Activated CD4-positive, alpha-beta T cell treated with anti-CD3 and anti-CD28 coated beads, Interleukin-2, amount 10 ng/mL, durations not matched to agents 24 days and 14 days (primary cell): ENCODE results near the gene CGB3. TPM values are rescaled to one million over a fixed set of nuclear protein-coding genes. Genes with fewer than 3 reads are reported as not detected.

Experiments used
- DNase-seq: peaks from one replicate; pipeline ENCODE4 v3.0.0; 2022
- H3K27ac Mint-ChIP-seq: one replicate; pipeline ENCODE4 v1.8.0; 2022; ENCODE audit warnings: mild to moderate bottlenecking, mixed read lengths
- H3K27me3 Mint-ChIP-seq: one replicate; pipeline ENCODE4 v1.8.0; 2022; ENCODE audit warnings: mixed read lengths
- H3K36me3 Mint-ChIP-seq: one replicate; pipeline ENCODE4 v1.8.0; 2022; ENCODE audit warnings: low read depth, mild to moderate bottlenecking, mixed read lengths
- H3K4me1 Mint-ChIP-seq: one replicate; pipeline ENCODE4 v1.8.0; 2021; ENCODE audit warnings: mixed read lengths
- H3K4me3 Mint-ChIP-seq: one replicate; pipeline ENCODE4 v1.8.0; 2022; ENCODE audit warnings: mild to moderate bottlenecking, moderate library complexity, mixed read lengths
- H3K9me3 Mint-ChIP-seq: one replicate; pipeline ENCODE4 v1.8.0; 2021; ENCODE audit warnings: mixed read lengths
- intact Hi-C: fragments of 100-400 bp; cut with micrococcal nuclease; formaldehyde crosslinking; loops from one replicate; pipeline ENCODE4 v1.15.1; 2023
- total RNA-seq: library from RNA; stranded (reverse); gene quantifications from 2 replicates; pipeline ENCODE4 v1.2.3, GENCODE V29; 2022

Gene CGB3
- total RNA-seq, 1 donor from 2014 or later = not detected

DNA sequence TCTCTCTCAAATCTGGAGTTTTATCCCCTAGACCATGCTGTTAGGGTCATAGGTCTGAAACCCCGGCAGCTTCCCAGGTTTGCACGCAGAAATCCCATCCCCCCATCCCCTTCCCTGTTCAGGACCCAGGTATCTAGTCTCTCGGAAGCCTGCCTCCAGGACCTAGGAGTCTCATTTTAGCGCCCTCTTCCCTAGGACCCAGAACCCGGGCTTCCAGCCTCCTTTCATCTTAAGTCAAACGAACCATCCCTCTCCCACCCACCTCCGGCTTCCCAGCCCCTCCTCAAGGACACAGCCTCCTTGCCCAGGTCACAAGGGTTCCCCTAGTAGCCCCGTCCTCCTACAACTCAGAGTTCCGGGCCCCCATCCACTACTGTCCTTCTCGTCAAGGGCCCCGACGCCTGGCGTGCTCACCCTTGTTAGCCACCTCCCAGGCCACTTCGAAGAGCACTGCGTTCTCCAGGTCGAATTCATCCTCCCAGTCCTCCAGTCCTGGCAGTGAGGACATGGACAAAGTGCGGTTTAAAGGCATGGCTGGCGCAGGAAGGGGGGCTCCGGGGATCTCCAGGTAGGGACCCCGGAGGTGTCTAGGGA lies 31.5 kb downstream of the CGB3 start:
- intact Hi-C loops = loop anchor here (1.0 to 5.0 kb wide), 7 partner anchors 14 to 355 kb away; partner anchors contain the start of genes BAX, C19orf73, DBP and FTL
- peak overlapping the region; percentile 92 for H3K4me3 Mint-ChIP-seq
- peaks cover 37% of the 10 kb centered on the region for H3K4me1 Mint-ChIP-seq
- H3K27ac Mint-ChIP-seq = peak overlapping the region; percentile 91
- peaks cover 32% of the 10 kb centered on the region for H3K36me3 Mint-ChIP-seq
- H3K27me3 Mint-ChIP-seq = no peaks in the 10 kb centered on the region
- H3K9me3 Mint-ChIP-seq = no peaks in the 10 kb centered on the region
- no peak for DNase-seq

- peak; percentile 66 for DNase-seq
- H3K27ac Mint-ChIP-seq = peak overlapping the region; percentile 91
- peak overlapping the region; percentile 92 for H3K4me3 Mint-ChIP-seq
- intact Hi-C loops = loop anchor here (2.0 to 5.0 kb wide), 4 partner anchors 13 to 355 kb away; partner anchors contain the start of genes BAX, C19orf73, DBP and PPFIA3
- no peaks in the 10 kb centered on the region for H3K27me3 Mint-ChIP-seq
- peaks cover 35% of the 10 kb centered on the region for H3K36me3 Mint-ChIP-seq
- peaks cover 38% of the 10 kb centered on the region for H3K4me1 Mint-ChIP-seq
- no peaks in the 10 kb centered on the region for H3K9me3 Mint-ChIP-seq
These were observed 32.1 kb downstream of the CGB3 start for GRCh38 chr19:48991873-48992580.

DNA sequence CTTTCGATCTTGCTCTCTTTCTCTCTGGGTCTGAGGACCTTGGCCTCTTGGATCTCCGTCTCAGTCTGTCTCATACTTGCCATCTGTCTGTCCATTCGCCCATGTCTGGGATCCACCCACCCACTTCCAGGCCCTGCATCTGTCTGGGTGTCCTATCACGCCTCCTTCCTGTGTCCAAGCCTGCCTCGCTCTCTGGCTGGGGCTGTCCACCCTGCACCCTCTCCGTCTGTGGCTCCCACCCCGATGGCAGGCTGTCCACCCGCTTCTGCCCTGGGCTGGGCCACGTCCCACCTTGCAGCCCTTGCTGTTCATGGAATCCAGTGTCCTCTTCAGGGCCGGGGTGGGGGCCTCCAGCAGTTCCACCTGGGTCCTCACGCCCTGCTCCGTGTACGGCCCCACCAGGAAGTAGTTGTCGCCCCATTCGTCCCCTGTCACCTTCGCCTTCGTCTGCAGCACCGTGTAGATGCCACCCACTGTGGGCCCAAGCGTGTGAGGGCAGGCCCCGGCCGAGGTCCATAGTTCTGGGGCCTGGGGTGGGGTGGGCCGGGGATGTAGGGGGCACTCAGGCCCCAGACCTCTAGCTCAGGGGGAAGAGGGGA lies 33.0 kb downstream of the CGB3 start:
- intact Hi-C loops = loop anchor here (5.0 kb wide), 1 partner anchor 354 kb away; the partner anchor contains the start of gene DBP
- Mint-ChIP-seq H3K4me1 (peaks cover 35% of the 10 kb centered on the region), H3K27me3 (no peaks in the 10 kb centered on the region), H3K4me3 (peak overlapping the region; percentile 28), H3K36me3 (peaks cover 33% of the 10 kb centered on the region), H3K9me3 (no peaks in the 10 kb centered on the region), H3K27ac (no peak overlapping the region)
- DNase-seq = no peak

DNA sequence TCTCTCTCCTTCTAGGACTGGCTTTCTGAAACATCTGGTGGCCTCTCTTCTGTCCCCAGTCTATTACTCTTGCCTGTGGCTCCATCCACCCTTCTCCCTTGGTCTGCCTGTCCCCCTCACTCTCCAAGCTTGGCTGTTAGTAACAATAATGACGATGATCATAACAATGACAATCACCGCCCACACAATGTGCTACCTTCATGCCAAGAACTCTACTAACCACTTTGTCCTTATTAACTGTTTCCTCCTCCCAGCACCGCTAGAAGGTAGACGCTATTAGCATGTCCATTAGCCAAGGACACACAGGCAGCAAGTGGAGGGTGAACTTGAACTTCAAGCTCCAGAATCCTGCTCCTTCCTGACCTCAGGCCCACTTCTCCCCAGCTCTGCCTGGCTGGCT lies 33.7 kb downstream of the CGB3 start:
- Mint-ChIP-seq H3K36me3 (peaks cover 37% of the 10 kb centered on the region), H3K27ac (peak overlapping the region; percentile 48), H3K9me3 (no peaks in the 10 kb centered on the region), H3K27me3 (no peaks in the 10 kb centered on the region), H3K4me1 (peaks cover 35% of the 10 kb centered on the region), H3K4me3 (no peak overlapping the region)
- intact Hi-C loops = loop anchor here (5.0 kb wide), 1 partner anchor 353 kb away; the partner anchor contains the start of gene DBP
- DNase-seq = no peak

DNA sequence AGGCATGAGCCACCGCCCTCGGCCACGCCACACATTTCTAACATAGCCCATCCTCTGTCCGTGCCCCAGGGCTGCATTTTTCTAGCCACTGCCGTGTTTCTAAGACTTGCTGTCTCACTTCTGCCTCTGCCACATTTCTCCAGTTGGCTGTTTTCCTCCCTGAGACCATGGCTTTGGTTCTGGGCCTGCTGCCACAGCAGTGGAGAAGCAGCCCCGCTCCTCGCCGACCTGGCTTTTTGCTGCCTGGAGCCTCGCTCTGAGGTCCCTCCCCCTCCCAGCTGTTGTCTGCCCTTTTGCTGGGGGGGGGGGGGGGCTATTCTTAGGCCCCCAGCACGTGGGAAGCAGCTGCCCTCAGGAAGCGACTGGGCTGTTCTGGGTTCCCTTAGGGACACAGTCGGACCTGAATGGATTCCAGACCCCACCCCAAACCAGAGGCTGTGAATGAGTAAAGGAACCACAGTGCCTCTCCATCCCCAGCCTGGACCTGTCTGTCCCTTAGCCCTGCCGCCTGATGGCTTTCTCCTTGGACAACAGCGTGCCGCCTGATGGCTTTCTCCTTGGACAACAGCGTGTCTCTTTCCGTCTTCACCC lies 34.3 kb downstream of the CGB3 start:
- Mint-ChIP-seq H3K27ac (peak overlapping the region; percentile 48), H3K4me3 (no peak overlapping the region), H3K27me3 (no peaks in the 10 kb centered on the region), H3K9me3 (no peaks in the 10 kb centered on the region), H3K36me3 (peaks cover 37% of the 10 kb centered on the region), H3K4me1 (peaks cover 29% of the 10 kb centered on the region)
- intact Hi-C loops = loop anchor here (5.0 kb wide), 1 partner anchor 352 kb away; the partner anchor contains the start of gene DBP
- DNase-seq = no peak

DNA sequence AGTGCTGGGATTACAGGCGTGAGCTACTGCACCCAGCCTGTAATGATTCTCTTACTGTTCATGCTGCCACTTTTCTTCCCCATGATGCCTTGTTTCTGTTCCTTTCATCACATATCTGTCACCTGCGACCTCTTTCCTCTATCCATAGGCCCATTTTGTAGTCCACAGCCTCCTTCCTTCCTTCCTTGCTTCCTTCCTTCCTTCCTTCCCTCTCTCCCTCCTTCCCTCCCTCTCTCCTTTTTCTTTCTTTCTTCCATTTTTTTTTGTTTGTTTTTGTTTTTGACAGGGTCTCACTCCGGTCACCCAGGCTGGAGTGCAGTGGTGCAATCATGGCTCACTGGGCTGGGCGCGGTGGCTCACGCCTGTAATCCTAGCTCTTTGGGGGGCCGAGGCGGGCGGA lies 35.3 kb downstream of the CGB3 start:
- no peaks in the 10 kb centered on the region for H3K27me3 Mint-ChIP-seq
- peak overlapping the region; percentile 64 for H3K27ac Mint-ChIP-seq
- peaks cover 23% of the 10 kb centered on the region for H3K4me1 Mint-ChIP-seq
- H3K4me3 Mint-ChIP-seq = no peak overlapping the region
- peaks cover 35% of the 10 kb centered on the region for H3K36me3 Mint-ChIP-seq
- intact Hi-C loops = no loop called here
- DNase-seq = no peak
- H3K9me3 Mint-ChIP-seq = no peaks in the 10 kb centered on the region

GRCh38 chr19:48988286-48988685 lies 35.8 kb downstream of the CGB3 start:
- no peaks in the 10 kb centered on the region for H3K27me3 Mint-ChIP-seq
- intact Hi-C loops = no loop called here
- no peaks in the 10 kb centered on the region for H3K9me3 Mint-ChIP-seq
- peaks cover 21% of the 10 kb centered on the region for H3K4me1 Mint-ChIP-seq
- no peak overlapping the region for H3K4me3 Mint-ChIP-seq
- peak overlapping the region; percentile 50 for H3K27ac Mint-ChIP-seq
- H3K36me3 Mint-ChIP-seq = peaks cover 36% of the 10 kb centered on the region
- DNase-seq = no peak

DNA sequence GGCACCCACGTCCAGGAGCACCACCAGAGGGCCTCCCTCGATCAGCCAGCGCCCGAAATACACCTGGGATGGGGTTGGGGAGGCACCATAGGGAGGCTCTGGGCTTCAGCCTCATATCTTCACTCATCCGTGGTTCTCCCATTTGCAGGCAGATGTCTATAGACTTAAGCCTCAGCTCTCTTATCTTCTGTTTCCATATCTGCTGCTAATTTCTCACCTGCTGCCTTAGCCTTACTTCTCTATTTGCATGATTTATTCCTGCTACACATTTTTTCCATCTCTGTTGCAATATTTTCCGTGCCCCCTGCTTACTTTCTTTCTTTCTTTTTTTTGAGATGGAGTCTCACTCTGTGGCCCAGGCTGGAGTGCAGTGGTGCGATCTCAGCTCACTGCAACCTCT lies 36.8 kb downstream of the CGB3 start:
- Mint-ChIP-seq H3K27ac (peak overlapping the region; percentile 50), H3K4me3 (no peak overlapping the region), H3K36me3 (peaks cover 44% of the 10 kb centered on the region), H3K9me3 (no peaks in the 10 kb centered on the region), H3K27me3 (no peaks in the 10 kb centered on the region), H3K4me1 (peaks cover 19% of the 10 kb centered on the region)
- intact Hi-C loops = no loop called here
- no peak for DNase-seq

- intact Hi-C loops = no loop called here
- no peak overlapping the region for H3K27ac Mint-ChIP-seq
- H3K36me3 Mint-ChIP-seq = peaks cover 54% of the 10 kb centered on the region
- H3K27me3 Mint-ChIP-seq = no peaks in the 10 kb centered on the region
- no peak overlapping the region for H3K4me3 Mint-ChIP-seq
- H3K9me3 Mint-ChIP-seq = no peaks in the 10 kb centered on the region
- peaks cover 15% of the 10 kb centered on the region for H3K4me1 Mint-ChIP-seq
- no peak for DNase-seq
These were observed 37.9 kb downstream of the CGB3 start for GRCh38 chr19:48986211-48986610.

DNA sequence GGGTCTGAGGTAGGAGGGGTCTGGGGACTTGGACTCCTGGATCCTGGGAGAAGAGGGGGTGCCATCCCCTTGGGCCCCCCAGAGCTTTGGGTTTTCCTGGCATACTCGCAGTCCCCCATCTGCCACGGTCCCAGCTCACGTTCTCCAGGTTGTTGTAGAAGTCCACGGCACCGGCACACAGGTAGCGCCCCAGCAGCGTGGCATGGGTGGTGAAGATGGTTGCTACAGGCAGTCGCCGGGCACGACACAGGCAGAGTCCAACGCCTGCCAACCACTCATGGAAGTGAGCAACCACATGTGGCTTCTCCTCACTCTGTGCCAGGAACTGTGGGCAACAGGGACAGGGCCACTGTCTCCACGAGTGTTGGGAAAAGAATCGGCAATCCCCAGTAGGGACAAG lies 38.4 kb downstream of the CGB3 start:
- intact Hi-C loops = no loop called here
- H3K36me3 Mint-ChIP-seq = peaks cover 51% of the 10 kb centered on the region
- DNase-seq = no peak
- H3K4me3 Mint-ChIP-seq = no peak overlapping the region
- no peaks in the 10 kb centered on the region for H3K27me3 Mint-ChIP-seq
- no peaks in the 10 kb centered on the region for H3K9me3 Mint-ChIP-seq
- no peak overlapping the region for H3K27ac Mint-ChIP-seq
- peaks cover 10% of the 10 kb centered on the region for H3K4me1 Mint-ChIP-seq

GRCh38 chr19:48982280-48982679 lies 41.9 kb downstream of the CGB3 start:
- Mint-ChIP-seq H3K36me3 (peaks cover 47% of the 10 kb centered on the region), H3K9me3 (no peaks in the 10 kb centered on the region), H3K4me3 (no peak overlapping the region), H3K4me1 (peaks cover 6% of the 10 kb centered on the region), H3K27me3 (no peaks in the 10 kb centered on the region), H3K27ac (no peak overlapping the region)
- no peak for DNase-seq
- intact Hi-C loops = no loop called here

DNA sequence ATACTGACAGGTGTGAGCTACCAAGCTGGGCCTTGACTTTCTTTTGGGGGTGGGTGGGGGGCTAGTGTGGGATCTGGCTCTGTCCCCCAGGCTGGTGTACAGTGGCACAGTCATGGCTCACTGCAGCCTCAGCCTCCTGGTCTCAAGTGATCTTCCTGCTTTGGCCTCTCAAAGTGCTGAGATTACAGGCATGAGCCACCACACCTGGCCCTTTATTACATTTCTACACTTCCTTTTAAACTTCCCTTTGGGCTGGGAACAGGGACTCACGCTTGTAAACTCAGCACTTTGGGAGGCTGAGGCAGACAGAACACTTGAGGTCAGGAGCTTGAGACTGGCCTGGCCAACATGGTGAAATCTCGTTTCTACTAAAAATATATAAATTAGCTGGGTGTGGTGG lies 47.1 kb downstream of the CGB3 start:
- Mint-ChIP-seq H3K27me3 (no peaks in the 10 kb centered on the region), H3K4me1 (peaks cover 6% of the 10 kb centered on the region), H3K27ac (no peak overlapping the region), H3K9me3 (no peaks in the 10 kb centered on the region), H3K4me3 (no peak overlapping the region), H3K36me3 (peaks cover 33% of the 10 kb centered on the region)
- intact Hi-C loops = no loop called here
- DNase-seq = no peak

- Mint-ChIP-seq H3K4me3 (no peak overlapping the region), H3K36me3 (peaks cover 26% of the 10 kb centered on the region), H3K27ac (no peak overlapping the region), H3K4me1 (peaks cover 7% of the 10 kb centered on the region), H3K27me3 (no peaks in the 10 kb centered on the region), H3K9me3 (no peaks in the 10 kb centered on the region)
- DNase-seq = peak; percentile 81
- intact Hi-C loops = no loop called here
These were observed 47.9 kb downstream of the CGB3 start for GRCh38 chr19:48975947-48976847.
